Esophagus (tissue), 2 donors: Measurements from ENCODE around the gene DOCK2. TPM values are rescaled to one million over a fixed set of nuclear protein-coding genes. Genes with fewer than 3 reads are reported as not detected.

Experiments used
- H3K27ac ChIP-seq, 2 donors: one replicate each; pipeline ENCODE4 v1.5.1; 2013; ENCODE audit warnings: low read depth in 2 of 2, mild to moderate bottlenecking in 2 of 2, inconsistent platforms in 1 of 2, low read length in 1 of 2, moderate library complexity in 1 of 2
- H3K27me3 ChIP-seq, 2 donors: one replicate each; pipeline ENCODE4 v1.6.1; 2013; ENCODE audit warnings: low read length in 2 of 2, control low read depth in 1 of 2, mild to moderate bottlenecking in 1 of 2; ENCODE audit not compliant: insufficient read depth in 2 of 2, control insufficient read depth in 1 of 2
- H3K36me3 ChIP-seq, 2 donors: one replicate each; pipeline ENCODE4 v1.6.1; 2013; ENCODE audit warnings: low read length in 1 of 2; ENCODE audit not compliant: control insufficient read depth in 2 of 2, insufficient read depth in 2 of 2
- H3K4me1 ChIP-seq, 2 donors: one replicate each; pipeline ENCODE4 v1.6.1; 2013; ENCODE audit warnings: low read length in 1 of 2; ENCODE audit not compliant: control insufficient read depth in 2 of 2, insufficient read depth in 2 of 2
- H3K4me3 ChIP-seq, 2 donors: one replicate each; pipeline ENCODE4 v1.5.1; 2013; ENCODE audit warnings: low read length in 2 of 2, mild to moderate bottlenecking in 2 of 2, low read depth in 1 of 2, moderate library complexity in 1 of 2
- H3K9me3 ChIP-seq, 2 donors: one replicate each; pipeline ENCODE4 v1.6.1; 2013; ENCODE audit warnings: mild to moderate bottlenecking in 2 of 2, low read depth in 1 of 2, low read length in 1 of 2, moderate library complexity in 1 of 2; ENCODE audit not compliant: control insufficient read depth in 2 of 2, insufficient read depth in 1 of 2
- WGBS, 2 donors: extraction: QIAGEN DNeasy Blood & Tissue Kit; methylation state at CpG; one replicate each; pipeline ENCODE4 v1.1.7; 2013; 5-methylcytosine and 5-hydroxymethylcytosine counted together
- polyA plus RNA-seq, 2 donors: library from polyadenylated mRNA; stranded (reverse); fragments of 200-250 nt; gene quantifications; one replicate each; pipeline ENCODE4 v1.2.3, GENCODE V29; 2013
- donor health status: healthy with polysubstance abuse.
- donor health status: Bipolar disorder and iron deficiency.

The DOCK2 gene
- polyA plus RNA-seq, 2 donors = 0.86 to 1.2 TPM

- Histone ChIP-seq H3K27me3 (no peaks in the 10 kb centered on the region), H3K27ac (no peak overlapping the region), H3K9me3 (no peaks in the 10 kb centered on the region), H3K4me3 (no peak overlapping the region), H3K4me1 (peaks cover 0 to 5% of the 10 kb centered on the region in 2 donors), H3K36me3 (no peaks in the 10 kb centered on the region)
- WGBS, 2 donors = 63 to 65% methylated on average over 5 of the region's 5 CpGs
Measured at GRCh38 chr5:169785771-169786618, 148.9 kb downstream of the DOCK2 start.

GRCh38 chr5:169788168-169788567 is 151.1 kb downstream of the DOCK2 start:
- 51 to 54% methylated on average over 5 of the region's 5 CpGs for WGBS, 2 donors
- no peak overlapping the region for H3K27ac ChIP-seq

GRCh38 chr5:169789417-169789940 is 152.4 kb downstream of the DOCK2 start:
- Histone ChIP-seq H3K27ac (no peak overlapping the region), H3K36me3 (no peaks in the 10 kb centered on the region), H3K9me3 (no peaks in the 10 kb centered on the region), H3K4me1 (no peaks in the 10 kb centered on the region), H3K27me3 (no peaks in the 10 kb centered on the region), H3K4me3 (no peak overlapping the region)
- WGBS, 2 donors = 85 to 90% methylated on average over 1 of the region's 1 CpG

More at GRCh38 chr5:169788168-169788567, 151.1 kb downstream of the DOCK2 start:
- H3K4me1 ChIP-seq = no peaks in the 10 kb centered on the region
- no peaks in the 10 kb centered on the region for H3K9me3 ChIP-seq
- no peak overlapping the region for H3K4me3 ChIP-seq
- no peaks in the 10 kb centered on the region for H3K27me3 ChIP-seq
- H3K36me3 ChIP-seq = no peaks in the 10 kb centered on the region

- H3K27ac ChIP-seq = no peak overlapping the region
- no peaks in the 10 kb centered on the region for H3K4me1 ChIP-seq
- no peak overlapping the region for H3K4me3 ChIP-seq
- no peaks in the 10 kb centered on the region for H3K27me3 ChIP-seq
- 73 to 83% methylated on average over 4 of the region's 4 CpGs for WGBS, 2 donors
- H3K9me3 ChIP-seq = no peaks in the 10 kb centered on the region
- H3K36me3 ChIP-seq = no peaks in the 10 kb centered on the region
Measured at GRCh38 chr5:169791251-169791650, 154.2 kb downstream of the DOCK2 start.

GRCh38 chr5:169795338-169795737 is 158.3 kb downstream of the DOCK2 start:
- H3K9me3 ChIP-seq = no peaks in the 10 kb centered on the region
- H3K4me1 ChIP-seq = no peaks in the 10 kb centered on the region
- no peak overlapping the region for H3K4me3 ChIP-seq
- 86 to 90% methylated on average over 9 of the region's 9 CpGs for WGBS, 2 donors
- no peaks in the 10 kb centered on the region for H3K36me3 ChIP-seq
- peaks cover 0 to 2% of the 10 kb centered on the region in 2 donors for H3K27me3 ChIP-seq
- no peak overlapping the region for H3K27ac ChIP-seq

GRCh38 chr5:169796731-169797130 is 159.7 kb downstream of the DOCK2 start:
- Histone ChIP-seq H3K4me1 (no peaks in the 10 kb centered on the region), H3K27me3 (peaks cover 0 to 2% of the 10 kb centered on the region in 2 donors), H3K27ac (no peak overlapping the region), H3K9me3 (no peaks in the 10 kb centered on the region), H3K4me3 (no peak overlapping the region), H3K36me3 (no peaks in the 10 kb centered on the region)
- WGBS, 2 donors = 85 to 95% methylated on average over 2 of the region's 2 CpGs

- Histone ChIP-seq H3K27me3 (peaks cover 0 to 2% of the 10 kb centered on the region in 2 donors), H3K9me3 (no peaks in the 10 kb centered on the region), H3K4me3 (no peak overlapping the region), H3K4me1 (no peaks in the 10 kb centered on the region), H3K36me3 (no peaks in the 10 kb centered on the region), H3K27ac (no peak overlapping the region)
- 75 to 79% methylated on average over 2 of the region's 2 CpGs for WGBS, 2 donors
Measured at GRCh38 chr5:169797577-169797976, 160.5 kb downstream of the DOCK2 start.

GRCh38 chr5:169798438-169798837 is 161.4 kb downstream of the DOCK2 start:
- H3K4me1 ChIP-seq = peaks cover 0 to 2% of the 10 kb centered on the region in 2 donors
- 55 to 70% methylated on average over 2 of the region's 2 CpGs for WGBS, 2 donors
- no peaks in the 10 kb centered on the region for H3K9me3 ChIP-seq
- peaks cover 0 to 2% of the 10 kb centered on the region in 2 donors for H3K27me3 ChIP-seq
- H3K4me3 ChIP-seq = no peak overlapping the region
- H3K27ac ChIP-seq = no peak overlapping the region
- no peaks in the 10 kb centered on the region for H3K36me3 ChIP-seq

- Histone ChIP-seq H3K36me3 (no peaks in the 10 kb centered on the region), H3K4me1 (peaks cover 0 to 2% of the 10 kb centered on the region in 2 donors)
- 84% methylated on average over 4 of the region's 4 CpGs for WGBS, 2 donors
Measured at GRCh38 chr5:169798906-169799660, 162.0 kb downstream of the DOCK2 start.

More at GRCh38 chr5:169798906-169799660, 162.0 kb downstream of the DOCK2 start:
- Histone ChIP-seq H3K4me3 (no peak overlapping the region), H3K27ac (no peak overlapping the region), H3K9me3 (no peaks in the 10 kb centered on the region), H3K27me3 (peaks cover 0 to 2% of the 10 kb centered on the region in 2 donors)
